ENCODE data around the gene SLC4A9. TPM values are rescaled to one million over a fixed set of nuclear protein-coding genes. Genes with fewer than 3 reads are reported as not detected.

SLC4A9 gene
- total RNA-seq, result under 1 TPM in 3 of 6 donors, not detected in 3; 0.15 to 0.23 (median 0.17) TPM

GRCh38 chr5:140360101-140360500 lies at the start of gene SLC4A9:
TSS of gene SLC4A9 (plus strand) at chr5:140360194. CDS start at chr5:140360237, 43 bp downstream.
- ATAC-seq (ENCODE audit: low FRiP score in 2 of 2) (no peak), DNase-seq (no peak)
- no peak within 1 kb of the TSS for H3K27ac ChIP-seq
- no peaks in the 10 kb centered on the region for H3K27me3 ChIP-seq
- 73% methylated on average over 2 of the region's 2 CpGs; no CpG with 5 or more reads in 1 of the 2 donors for WGBS, 2 donors
- TF ChIP-seq POLR2AphosphoS5 (IDR thresholded peaks at IDR 0.05) (no peak), POLR2A (IDR thresholded peaks at IDR 0.05) (no peak), CTCF (IDR thresholded peaks at IDR 0.05) (no peak), EP300 (IDR thresholded peaks at IDR 0.05) (no peak)
- no peaks in the 10 kb centered on the region for H3K36me3 ChIP-seq
- no peaks in the 10 kb centered on the region for H3K9me3 ChIP-seq
- H3K4me3 ChIP-seq, result no peak within 1 kb of the TSS
- H3K4me1 ChIP-seq, result peaks cover 10 to 18% (median 15%) of the 10 kb centered on the region in 4 donors

- no peaks in the 10 kb centered on the region for H3K9me3 ChIP-seq
- no peaks in the 10 kb centered on the region for H3K27me3 ChIP-seq
- peak in 1 of 2 donors; percentile 55 for ATAC-seq (ENCODE audit: low FRiP score in 2 of 2)
- no peak for DNase-seq
- TF ChIP-seq POLR2AphosphoS5 (IDR thresholded peaks at IDR 0.05) (no peak), EP300 (IDR thresholded peaks at IDR 0.05) (no peak), CTCF (IDR thresholded peaks at IDR 0.05) (no peak), POLR2A (IDR thresholded peaks at IDR 0.05) (no peak)
- H3K4me3 ChIP-seq, result no peak overlapping the region
- H3K4me1 ChIP-seq, result peaks cover 0 to 23% (median 17%) of the 10 kb centered on the region in 4 donors
- H3K27ac ChIP-seq, result peak overlapping the region in 1 of 4 donors; percentile 75
- 71 to 74% methylated on average over 2 of the region's 2 CpGs for WGBS, 2 donors
- no peaks in the 10 kb centered on the region for H3K36me3 ChIP-seq
Observed at GRCh38 chr5:140310434-140310833, 49.6 kb upstream of the SLC4A9 start.

- Histone ChIP-seq H3K4me3 (no peak overlapping the region), H3K4me1 (peaks cover 0 to 23% (median 17%) of the 10 kb centered on the region in 4 donors), H3K27ac (peak overlapping the region in 3 of 4 donors; percentile 57 to 75 (median 59)), H3K27me3 (no peaks in the 10 kb centered on the region), H3K9me3 (no peaks in the 10 kb centered on the region), H3K36me3 (no peaks in the 10 kb centered on the region)
- no peak for TF ChIP-seq POLR2AphosphoS5 (IDR thresholded peaks at IDR 0.05)
- TF ChIP-seq CTCF (IDR thresholded peaks at IDR 0.05), result no peak
- no peak for TF ChIP-seq POLR2A (IDR thresholded peaks at IDR 0.05)
- TF ChIP-seq EP300 (IDR thresholded peaks at IDR 0.05), result no peak
- no peak for DNase-seq
- ATAC-seq (ENCODE audit: low FRiP score in 2 of 2), result peak; percentile 49 to 89
- 84 to 87% methylated on average over 5 of the region's 5 CpGs for WGBS, 2 donors
Observed at GRCh38 chr5:140311011-140311467, 49.0 kb upstream of the SLC4A9 start.

- WGBS, 2 donors, result 26 to 31% methylated on average over 4 of the region's 4 CpGs
- ATAC-seq (ENCODE audit: low FRiP score in 2 of 2) (peak; percentile 61 to 75), DNase-seq (peak in 1 of 2 donors; percentile 40)
- peaks cover 0 to 23% (median 17%) of the 10 kb centered on the region in 4 donors for H3K4me1 ChIP-seq
- no peak overlapping the region for H3K4me3 ChIP-seq
- TF ChIP-seq POLR2AphosphoS5 (IDR thresholded peaks at IDR 0.05) (peak in 1 of 2 donors; percentile 74), EP300 (IDR thresholded peaks at IDR 0.05) (no peak), POLR2A (IDR thresholded peaks at IDR 0.05) (no peak)
- no peaks in the 10 kb centered on the region for H3K27me3 ChIP-seq
- H3K27ac ChIP-seq, result peak overlapping the region; percentile 53 to 75 (median 60)
- H3K36me3 ChIP-seq, result no peaks in the 10 kb centered on the region
- H3K9me3 ChIP-seq, result no peaks in the 10 kb centered on the region
Observed at GRCh38 chr5:140312067-140312790, 47.8 kb upstream of the SLC4A9 start.

GRCh38 chr5:140312791-140313189 lies 47.2 kb upstream of the SLC4A9 start:
- ATAC-seq (ENCODE audit: low FRiP score in 2 of 2), result no peak
- Histone ChIP-seq H3K9me3 (no peaks in the 10 kb centered on the region), H3K4me3 (no peak overlapping the region), H3K27me3 (no peaks in the 10 kb centered on the region), H3K4me1 (peaks cover 0 to 23% (median 17%) of the 10 kb centered on the region in 4 donors), H3K27ac (peak overlapping the region; percentile 41 to 75 (median 60)), H3K36me3 (no peaks in the 10 kb centered on the region)
- WGBS, 2 donors, result 75 to 83% methylated on average over 7 of the region's 7 CpGs
- DNase-seq, result no peak
- TF ChIP-seq EP300 (IDR thresholded peaks at IDR 0.05), result no peak
- TF ChIP-seq POLR2AphosphoS5 (IDR thresholded peaks at IDR 0.05), result no peak
- no peak for TF ChIP-seq POLR2A (IDR thresholded peaks at IDR 0.05)
- no peak for TF ChIP-seq CTCF (IDR thresholded peaks at IDR 0.05)
